Hepatocyte (in vitro differentiated cells): Measurements from ENCODE around the gene RFX7. TPM values are rescaled to one million over a fixed set of nuclear protein-coding genes. Genes with fewer than 3 reads are reported as not detected.

Experiments used
- DNase-seq: peaks from one replicate; pipeline ENCODE4 v3.0.0-alpha.2; 2016; ENCODE audit warnings: low spot score
- H2AFZ ChIP-seq: fragments of 200-600 bp; sonication (generic); 2 replicates; pipeline ENCODE4 v1.6.0; 2016; ENCODE audit warnings: antibody characterized with exemption, mild to moderate bottlenecking
- H3K27ac ChIP-seq: fragments of 200-600 bp; sonication (generic); 2 replicates; pipeline ENCODE4 v1.5.1; 2016; ENCODE audit warnings: mild to moderate bottlenecking
- H3K27me3 ChIP-seq: fragments of 200-600 bp; sonication (generic); 2 replicates; pipeline ENCODE4 v1.6.1; 2016
- H3K36me3 ChIP-seq: fragments of 200-600 bp; sonication (generic); replicated peaks from 2 replicates; pipeline ENCODE4 v1.5.1; 2016; ENCODE audit warnings: low read depth; ENCODE audit not compliant: insufficient read depth
- H3K4me1 ChIP-seq: fragments of 200-600 bp; sonication (generic); 2 replicates; pipeline ENCODE4 v1.5.1; 2016; ENCODE audit warnings: mild to moderate bottlenecking, moderate library complexity; ENCODE audit not compliant: insufficient read depth
- H3K4me2 ChIP-seq: fragments of 200-600 bp; sonication (generic); 2 replicates; pipeline ENCODE4 v1.6.0; 2016
- H3K4me3 ChIP-seq: fragments of 200-600 bp; sonication (generic); 2 replicates; pipeline ENCODE4 v1.5.1; 2016; ENCODE audit warnings: mild to moderate bottlenecking
- H3K79me2 ChIP-seq: fragments of 200-600 bp; sonication (generic); 2 replicates; pipeline ENCODE4 v1.6.0; 2017; ENCODE audit warnings: mild to moderate bottlenecking
- H3K9me2 ChIP-seq: fragments of 200-600 bp; sonication (generic); replicated peaks from 2 replicates; pipeline ENCODE4 v1.6.0; 2017; ENCODE audit warnings: mild to moderate bottlenecking; ENCODE audit not compliant: insufficient read depth
- H3K9me3 ChIP-seq: fragments of 200-600 bp; sonication (generic); 2 replicates; pipeline ENCODE4 v1.5.1; 2016; ENCODE audit warnings: low read depth, mild to moderate bottlenecking
- H4K20me1 ChIP-seq: fragments of 200-600 bp; sonication (generic); 2 replicates; pipeline ENCODE4 v1.6.0; 2016; ENCODE audit warnings: mild to moderate bottlenecking; ENCODE audit not compliant: insufficient read depth, poor library complexity, severe bottlenecking
- EZH2 ChIP-seq: fragments of 200-600 bp; sonication (generic); IDR thresholded peaks from 2 replicates; pipeline ENCODE4 v1.6.1; 2016; ENCODE audit warnings: antibody characterized with exemption, mild to moderate bottlenecking, borderline replicate concordance
- EZH2phosphoT487 ChIP-seq: fragments of 200-600 bp; sonication (generic); IDR thresholded peaks from one replicate; pipeline ENCODE4 v1.6.1; 2018; ENCODE audit warnings: antibody characterized with exemption, mild to moderate bottlenecking, low read depth, moderate library complexity; ENCODE audit not compliant: unreplicated experiment, severe bottlenecking
- WGBS: methylation state at CpG from one replicate; pipeline ENCODE4 v1.1.6; 2016; ENCODE audit warnings: low lambda C conversion rate; ENCODE audit errors: missing lambda C conversion rate; 5-methylcytosine and 5-hydroxymethylcytosine counted together
- polyA plus RNA-seq: library from polyadenylated mRNA; unstranded; fragments of >200 nt; fragmentation: Nextera tagmentation; extraction: Ambion mirVana; gene quantifications from 2 replicates; pipeline ENCODE4 v1.2.1, GENCODE V29; 2016
- total RNA-seq: library from RNA; depleted of rRNA; stranded (reverse); fragments of >200 nt; gene quantifications from 2 replicates; pipeline ENCODE4 v1.2.3, GENCODE V29; 2014
- TF ChIP-seq, protein P1 (sequence below): fragments of 200-600 bp; sonication (generic); IDR thresholded peaks from 2 replicates; pipeline ENCODE4 v1.5.1; 2016; ENCODE audit warnings: antibody characterized with exemption, mild to moderate bottlenecking; ENCODE audit not compliant: poor library complexity

The RFX7 gene
- total and polyA plus RNA-seq, 2 experiments from 2014 or later: 4.3 to 8.3 TPM

- H3K4me3 ChIP-seq: no peak overlapping the region
- H3K9me2 ChIP-seq: no peaks in the 10 kb centered on the region
- no peak overlapping the region for H2AFZ ChIP-seq
- no peaks in the 10 kb centered on the region for H3K4me1 ChIP-seq
- WGBS: 92% methylated on average over 6 of the region's 6 CpGs
- no peak overlapping the region for H3K4me2 ChIP-seq
- no peak overlapping the region for H3K27ac ChIP-seq
- no peaks in the 10 kb centered on the region for H3K36me3 ChIP-seq
- H4K20me1 ChIP-seq: no peaks in the 10 kb centered on the region
- no peaks in the 10 kb centered on the region for H3K9me3 ChIP-seq
- H3K79me2 ChIP-seq: peaks cover 86% of the 10 kb centered on the region
- DNase-seq: no peak
- H3K27me3 ChIP-seq: no peaks in the 10 kb centered on the region
- TF ChIP-seq, protein P1, sequence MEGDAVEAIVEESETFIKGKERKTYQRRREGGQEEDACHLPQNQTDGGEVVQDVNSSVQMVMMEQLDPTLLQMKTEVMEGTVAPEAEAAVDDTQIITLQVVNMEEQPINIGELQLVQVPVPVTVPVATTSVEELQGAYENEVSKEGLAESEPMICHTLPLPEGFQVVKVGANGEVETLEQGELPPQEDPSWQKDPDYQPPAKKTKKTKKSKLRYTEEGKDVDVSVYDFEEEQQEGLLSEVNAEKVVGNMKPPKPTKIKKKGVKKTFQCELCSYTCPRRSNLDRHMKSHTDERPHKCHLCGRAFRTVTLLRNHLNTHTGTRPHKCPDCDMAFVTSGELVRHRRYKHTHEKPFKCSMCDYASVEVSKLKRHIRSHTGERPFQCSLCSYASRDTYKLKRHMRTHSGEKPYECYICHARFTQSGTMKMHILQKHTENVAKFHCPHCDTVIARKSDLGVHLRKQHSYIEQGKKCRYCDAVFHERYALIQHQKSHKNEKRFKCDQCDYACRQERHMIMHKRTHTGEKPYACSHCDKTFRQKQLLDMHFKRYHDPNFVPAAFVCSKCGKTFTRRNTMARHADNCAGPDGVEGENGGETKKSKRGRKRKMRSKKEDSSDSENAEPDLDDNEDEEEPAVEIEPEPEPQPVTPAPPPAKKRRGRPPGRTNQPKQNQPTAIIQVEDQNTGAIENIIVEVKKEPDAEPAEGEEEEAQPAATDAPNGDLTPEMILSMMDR: no peak
- no peak for TF ChIP-seq EZH2phosphoT487
- no peak for TF ChIP-seq EZH2
These were observed 93.5 kb downstream of the RFX7 start for GRCh38 chr15:56150204-56150603.

- H3K27me3 ChIP-seq: no peaks in the 10 kb centered on the region
- H3K9me3 ChIP-seq: no peaks in the 10 kb centered on the region
- H3K4me2 ChIP-seq: no peak overlapping the region
- H4K20me1 ChIP-seq: peaks cover 4% of the 10 kb centered on the region
- H3K36me3 ChIP-seq: no peaks in the 10 kb centered on the region
- H3K4me3 ChIP-seq: no peak overlapping the region
- no peaks in the 10 kb centered on the region for H3K9me2 ChIP-seq
- TF ChIP-seq EZH2phosphoT487 (no peak), EZH2 (no peak)
- TF ChIP-seq, protein P1: no peak
- over 99% methylated on average over 3 of the region's 3 CpGs for WGBS
- peaks cover 84% of the 10 kb centered on the region for H3K79me2 ChIP-seq
- no peak for DNase-seq
- no peak overlapping the region for H3K27ac ChIP-seq
- no peak overlapping the region for H2AFZ ChIP-seq
- H3K4me1 ChIP-seq: no peaks in the 10 kb centered on the region
These were observed 95.6 kb downstream of the RFX7 start for GRCh38 chr15:56148064-56148463.

- no peaks in the 10 kb centered on the region for H3K36me3 ChIP-seq
- H3K4me3 ChIP-seq: no peak overlapping the region
- no peaks in the 10 kb centered on the region for H3K9me3 ChIP-seq
- WGBS: 100% methylated on average over 1 of the region's 1 CpG
- no peak for DNase-seq
- no peak overlapping the region for H3K4me2 ChIP-seq
- H3K4me1 ChIP-seq: no peaks in the 10 kb centered on the region
- no peaks in the 10 kb centered on the region for H3K27me3 ChIP-seq
- no peaks in the 10 kb centered on the region for H3K9me2 ChIP-seq
- no peak overlapping the region for H3K27ac ChIP-seq
- H2AFZ ChIP-seq: no peak overlapping the region
- no peak for TF ChIP-seq EZH2phosphoT487
- TF ChIP-seq, protein P1: no peak
- TF ChIP-seq EZH2: no peak
- peaks cover 71% of the 10 kb centered on the region for H3K79me2 ChIP-seq
- peaks cover 4% of the 10 kb centered on the region for H4K20me1 ChIP-seq
These were observed 96.9 kb downstream of the RFX7 start for GRCh38 chr15:56146756-56147155.

GRCh38 chr15:56128081-56128480 is 115.6 kb downstream of the RFX7 start:
- Histone ChIP-seq H2AFZ (no peak overlapping the region), H4K20me1 (no peaks in the 10 kb centered on the region), H3K36me3 (no peaks in the 10 kb centered on the region), H3K4me3 (no peak overlapping the region), H3K4me2 (no peak overlapping the region), H3K9me2 (no peaks in the 10 kb centered on the region), H3K27ac (no peak overlapping the region), H3K9me3 (peaks cover 24% of the 10 kb centered on the region), H3K4me1 (no peaks in the 10 kb centered on the region), H3K79me2 (peaks cover 6% of the 10 kb centered on the region), H3K27me3 (no peaks in the 10 kb centered on the region)
- TF ChIP-seq EZH2: no peak
- no peak for TF ChIP-seq EZH2phosphoT487
- TF ChIP-seq, protein P1: no peak
- DNase-seq: no peak
